Measurements from ENCODE around the gene TENM4. TPM values are rescaled to one million over a fixed set of nuclear protein-coding genes. Genes with fewer than 3 reads are reported as not detected.

Gene TENM4
- polyA plus RNA-seq, 3 donors, result 0.31 to 1.7 TPM; not detected in 1

GRCh38 chr11:78651923-78652842 is 788.6 kb downstream of the TENM4 start:
- Mint-ChIP-seq H3K9me3 (no peaks in the 10 kb centered on the region), H3K27me3 (ENCODE audit: low read depth in 3 of 3) (peaks cover 4 to 17% (median 7%) of the 10 kb centered on the region in 3 donors), H3K36me3 (no peaks in the 10 kb centered on the region), H3K4me3 (no peak overlapping the region), H3K27ac (no peak overlapping the region), H3K4me1 (no peaks in the 10 kb centered on the region)
- intact Hi-C loops (cut with micrococcal nuclease), result no loop called here
- Histone ChIP-seq H3K4me1 (ENCODE audit: control insufficient read depth in 1 of 2, insufficient read depth in 2 of 2, low read length in 2 of 2) (no peaks in the 10 kb centered on the region), H3K79me2 (ENCODE audit: insufficient read depth, low read length) (no peaks in the 10 kb centered on the region), H3K9ac (ENCODE audit: insufficient read depth, low read length, poor library complexity, severe bottlenecking) (no peak overlapping the region), H2AFZ (ENCODE audit: insufficient read depth, low read depth, low read length, poor library complexity, severe bottlenecking) (no peak overlapping the region), H3K4me3 (replicated peaks in 1 of 3; ENCODE audit: low read depth in 2 of 3, low read length in 3 of 3) (no peak overlapping the region), H3K27me3 (ENCODE audit: control insufficient read depth in 2 of 2, insufficient read depth in 2 of 2, low read length in 2 of 2) (no peaks in the 10 kb centered on the region), H3K27ac (ENCODE audit: low read depth in 1 of 2, low read length in 2 of 2) (no peak overlapping the region), H3K9me3 (replicated peaks in 1 of 2; ENCODE audit: control insufficient read depth in 1 of 2, insufficient read depth in 1 of 2, low read length in 2 of 2) (no peaks in the 10 kb centered on the region), H3K36me3 (replicated peaks in 1 of 2; ENCODE audit: control insufficient read depth in 1 of 2, insufficient read depth in 2 of 2, low read length in 2 of 2) (no peaks in the 10 kb centered on the region), H3K4me2 (replicated peaks; ENCODE audit: extremely low read depth, low read length, poor library complexity, severe bottlenecking) (no peak overlapping the region), H4K20me1 (ENCODE audit: insufficient read depth, low read length) (no peaks in the 10 kb centered on the region)
- WGBS (ENCODE audit: insufficient coverage), result 92% methylated on average over 5 of the region's 11 CpGs
- no peak for TF ChIP-seq CTCF (IDR thresholded peaks at IDR 0.05)
- no peak for DNase-seq

GRCh38 chr11:78651136-78651775 is 789.6 kb downstream of the TENM4 start:
- Mint-ChIP-seq H3K36me3 (no peaks in the 10 kb centered on the region), H3K4me1 (no peaks in the 10 kb centered on the region), H3K4me3 (no peak overlapping the region), H3K9me3 (no peaks in the 10 kb centered on the region), H3K27ac (no peak overlapping the region), H3K27me3 (ENCODE audit: low read depth in 3 of 3) (peaks cover 4 to 15% (median 4%) of the 10 kb centered on the region in 3 donors)
- no peak for TF ChIP-seq CTCF (IDR thresholded peaks at IDR 0.05)
- no peak overlapping the region for H3K9ac ChIP-seq (ENCODE audit: insufficient read depth, low read length, poor library complexity, severe bottlenecking)
- 75% methylated on average over 6 of the region's 13 CpGs for WGBS (ENCODE audit: insufficient coverage)
- H3K4me3 ChIP-seq (replicated peaks in 1 of 3; ENCODE audit: low read depth in 2 of 3, low read length in 3 of 3), result no peak overlapping the region
- H3K9me3 ChIP-seq (replicated peaks in 1 of 2; ENCODE audit: control insufficient read depth in 1 of 2, insufficient read depth in 1 of 2, low read length in 2 of 2), result no peaks in the 10 kb centered on the region
- H3K4me2 ChIP-seq (replicated peaks; ENCODE audit: extremely low read depth, low read length, poor library complexity, severe bottlenecking), result no peak overlapping the region
- no peaks in the 10 kb centered on the region for H3K36me3 ChIP-seq (replicated peaks in 1 of 2; ENCODE audit: control insufficient read depth in 1 of 2, insufficient read depth in 2 of 2, low read length in 2 of 2)
- H3K4me1 ChIP-seq (ENCODE audit: control insufficient read depth in 1 of 2, insufficient read depth in 2 of 2, low read length in 2 of 2), result no peaks in the 10 kb centered on the region
- H4K20me1 ChIP-seq (ENCODE audit: insufficient read depth, low read length), result no peaks in the 10 kb centered on the region
- no peak overlapping the region for H3K27ac ChIP-seq (ENCODE audit: low read depth in 1 of 2, low read length in 2 of 2)
- DNase-seq, result no peak
- H3K79me2 ChIP-seq (ENCODE audit: insufficient read depth, low read length), result no peaks in the 10 kb centered on the region
- intact Hi-C loops (cut with micrococcal nuclease), result no loop called here
- H2AFZ ChIP-seq (ENCODE audit: insufficient read depth, low read depth, low read length, poor library complexity, severe bottlenecking), result no peak overlapping the region
- no peaks in the 10 kb centered on the region for H3K27me3 ChIP-seq (ENCODE audit: control insufficient read depth in 2 of 2, insufficient read depth in 2 of 2, low read length in 2 of 2)

Data from CD14-positive monocyte (primary cell).